HL-60 (cell line): ENCODE data around the gene HCFC1.
A peak's percentile ranks its signal among the peaks of the same experiment; 100 is the strongest.

ENCODE experiments used
- DNase-seq, 2 experiments: peaks; one replicate each; pipeline ENCODE4 v3.0.0-alpha.2; 2010 to 2020; ENCODE audit warnings: low read depth in 1 of 2, low spot score in 1 of 2
- H3K27ac ChIP-seq: fragments of 250-450 bp; sonication (Bioruptor Pico); replicated peaks from 2 replicates; pipeline ENCODE4 v1.5.1; 2020; ENCODE audit warnings: mild to moderate bottlenecking, moderate library complexity
- H3K27me3 ChIP-seq: fragments of 250-450 bp; sonication (Bioruptor Pico); 2 replicates; pipeline ENCODE4 v1.5.1; 2021; ENCODE audit warnings: mild to moderate bottlenecking, moderate library complexity; ENCODE audit not compliant: insufficient read depth, poor library complexity, severe bottlenecking
- H3K4me3 ChIP-seq: replicated peaks from 2 replicates; pipeline ENCODE4 v1.5.1; 2011; ENCODE audit warnings: mild to moderate bottlenecking, control low read depth, low read length; ENCODE audit not compliant: insufficient read depth
- CTCF ChIP-seq: IDR thresholded peaks from one replicate; pipeline ENCODE4 v1.5.1; 2011; ENCODE audit warnings: low read length, control low read depth, inconsistent platforms; ENCODE audit not compliant: insufficient read depth
- GABPA ChIP-seq: IDR thresholded peaks from 2 replicates; pipeline ENCODE4 v1.6.1; 2012; ENCODE audit warnings: low read depth
- POLR2AphosphoS5 ChIP-seq: IDR thresholded peaks from 2 replicates; pipeline ENCODE4 v1.6.1; 2012; ENCODE audit warnings: low read depth
- REST ChIP-seq: IDR thresholded peaks from 2 replicates; pipeline ENCODE4 v1.6.1; 2012; ENCODE audit warnings: low read depth; ENCODE audit not compliant: insufficient replicate concordance
- SPI1 ChIP-seq: IDR thresholded peaks from 2 replicates; pipeline ENCODE4 v1.6.1; 2012; ENCODE audit warnings: low read depth, mild to moderate bottlenecking, borderline replicate concordance

The HCFC1 gene

GRCh38 chrX:153968754-153969124 is 2.9 kb downstream of the HCFC1 start:
- DNase-seq: peak in 1 of 2 experiments; percentile 62
- TF ChIP-seq GABPA (no peak), SPI1 (no peak), POLR2AphosphoS5 (peak; percentile 10; the same call in 1 of the 2 replicates), CTCF (no peak), REST (no peak)
- Histone ChIP-seq H3K27ac (peak overlapping the region; percentile 99), H3K4me3 (peak overlapping the region; percentile 71), H3K27me3 (no peaks in the 10 kb centered on the region)

DNA sequence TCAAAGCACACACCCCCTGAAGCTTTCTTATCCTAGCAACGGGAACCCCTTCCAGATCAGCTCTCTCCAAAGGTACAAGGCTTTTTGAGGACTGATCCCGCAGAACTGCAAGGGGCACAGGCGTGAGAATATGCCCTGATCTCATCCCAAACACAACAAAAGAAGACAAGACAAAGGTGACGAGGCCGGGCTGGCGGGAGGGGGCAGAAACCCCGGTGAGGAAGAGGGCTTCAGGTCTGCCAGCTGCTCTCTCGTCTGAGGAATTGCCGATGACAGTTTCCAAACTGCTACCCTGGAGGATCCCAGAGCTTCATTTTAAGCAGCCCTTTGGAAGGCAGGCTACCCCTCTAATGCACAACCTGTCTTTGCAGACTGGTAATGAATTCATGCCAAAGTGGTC is 3.4 kb downstream of the HCFC1 start:
- DNase-seq: no peak
- H3K27ac ChIP-seq: peak overlapping the region; percentile 99
- peak overlapping the region; percentile 71 for H3K4me3 ChIP-seq
- TF ChIP-seq SPI1 (no peak), REST (no peak), POLR2AphosphoS5 (no peak), GABPA (no peak), CTCF (no peak)
- H3K27me3 ChIP-seq: no peaks in the 10 kb centered on the region

DNA sequence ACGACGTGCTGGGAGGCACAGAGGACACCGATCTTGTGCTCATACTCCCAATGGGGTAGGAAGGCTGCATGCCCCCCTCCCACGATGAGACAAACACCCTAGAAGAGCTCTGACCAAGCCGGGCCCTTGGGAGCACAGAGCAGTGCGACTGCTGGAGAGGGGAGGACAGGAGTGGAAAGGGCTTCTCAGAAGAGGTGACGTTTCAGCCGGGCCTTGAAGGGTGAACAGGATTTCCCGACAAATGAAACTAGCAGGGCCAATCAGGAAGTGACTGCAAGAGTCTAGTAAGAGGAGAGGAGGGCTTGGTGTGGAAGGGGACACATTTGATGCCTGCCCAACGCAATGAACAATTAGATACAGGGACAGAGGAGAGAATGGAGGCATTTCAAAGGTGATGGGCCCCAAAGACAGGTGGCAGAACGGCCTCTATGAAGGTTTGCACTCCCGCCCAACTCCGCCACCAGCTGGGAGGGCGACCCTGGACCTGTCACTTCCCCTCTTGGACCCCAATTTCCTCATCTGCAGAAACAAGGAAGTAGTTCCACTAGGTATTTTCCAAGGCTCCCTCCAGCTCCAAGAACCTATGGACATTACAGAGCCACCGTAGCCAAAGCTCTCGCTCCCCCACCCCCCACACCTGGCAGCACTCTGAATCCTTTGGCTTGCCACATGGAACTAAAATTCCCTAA is 3.9 kb downstream of the HCFC1 start:
- Histone ChIP-seq H3K4me3 (peak overlapping the region; percentile 71), H3K27me3 (no peaks in the 10 kb centered on the region), H3K27ac (peak overlapping the region; percentile 99)
- TF ChIP-seq CTCF: no peak
- TF ChIP-seq SPI1: peak; percentile 62; the same call in 1 of the 2 replicates
- peak in 1 of 2 experiments; percentile 54 for DNase-seq

GRCh38 chrX:153966841-153967535 is 4.6 kb downstream of the HCFC1 start:
- Histone ChIP-seq H3K4me3 (peak overlapping the region; percentile 71), H3K27me3 (no peaks in the 10 kb centered on the region), H3K27ac (peak overlapping the region; percentile 99)
- TF ChIP-seq SPI1 (no peak), POLR2AphosphoS5 (no peak), CTCF (no peak), GABPA (no peak)
- no peak for DNase-seq
